Fibroblast of the aortic adventitia (primary cell): ENCODE measurements around the gene AKT3. TPM values are rescaled to one million over a fixed set of nuclear protein-coding genes. Genes with fewer than 3 reads are reported as not detected.

Experiments used
- DNase-seq: peaks from one replicate; pipeline ENCODE4 v3.0.0-alpha.2; 2010; ENCODE audit warnings: low read depth
- H3K4me3 ChIP-seq: 2 replicates; pipeline ENCODE4 v1.5.1; 2011; ENCODE audit warnings: low read depth, mild to moderate bottlenecking, control low read depth, low read length, moderate library complexity
- total RNA-seq: library from RNA; depleted of rRNA; stranded (reverse); fragments of >200 nt; gene quantifications from 2 replicates; pipeline ENCODE4 v1.2.3, GENCODE V29; 2012; ENCODE audit warnings: low replicate concordance
- TF ChIP-seq, protein P1 (sequence below): IDR thresholded peaks from 2 replicates; pipeline ENCODE4 v1.5.1; 2011; ENCODE audit warnings: mild to moderate bottlenecking, low read length, control low read depth, inconsistent platforms; ENCODE audit not compliant: insufficient read depth

AKT3 gene
- total RNA-seq, 1 donor = 36.6 TPM

DNA sequence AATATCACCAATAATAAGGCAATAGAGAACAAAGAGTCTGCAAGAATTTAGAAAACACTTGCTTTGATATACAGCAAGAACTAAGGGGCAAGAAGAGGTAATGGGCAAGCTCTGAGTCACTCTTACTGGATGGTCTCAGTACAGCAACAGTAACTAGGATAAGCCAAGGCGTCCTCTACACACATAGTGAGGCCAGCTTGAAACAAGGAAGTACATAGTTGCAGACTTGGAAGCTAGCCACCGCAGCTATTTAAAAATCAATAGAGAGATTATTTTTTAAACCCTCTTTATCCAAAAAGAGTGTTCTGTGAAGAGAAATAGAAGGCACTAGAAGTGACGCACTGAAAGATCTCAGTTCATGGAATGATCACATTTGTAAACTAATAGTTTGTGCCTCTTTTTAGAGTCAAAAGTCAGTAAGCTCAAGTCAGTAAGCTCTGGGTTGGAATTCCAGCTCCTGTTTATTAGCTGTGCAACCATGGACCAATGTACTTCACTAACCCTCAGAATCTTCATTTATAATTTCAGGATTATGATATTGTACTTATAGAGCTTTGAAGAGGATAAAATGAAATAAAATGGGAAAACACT is 118.6 kb downstream of the AKT3 start:
- no peak overlapping the region for H3K4me3 ChIP-seq
- TF ChIP-seq, protein P1, sequence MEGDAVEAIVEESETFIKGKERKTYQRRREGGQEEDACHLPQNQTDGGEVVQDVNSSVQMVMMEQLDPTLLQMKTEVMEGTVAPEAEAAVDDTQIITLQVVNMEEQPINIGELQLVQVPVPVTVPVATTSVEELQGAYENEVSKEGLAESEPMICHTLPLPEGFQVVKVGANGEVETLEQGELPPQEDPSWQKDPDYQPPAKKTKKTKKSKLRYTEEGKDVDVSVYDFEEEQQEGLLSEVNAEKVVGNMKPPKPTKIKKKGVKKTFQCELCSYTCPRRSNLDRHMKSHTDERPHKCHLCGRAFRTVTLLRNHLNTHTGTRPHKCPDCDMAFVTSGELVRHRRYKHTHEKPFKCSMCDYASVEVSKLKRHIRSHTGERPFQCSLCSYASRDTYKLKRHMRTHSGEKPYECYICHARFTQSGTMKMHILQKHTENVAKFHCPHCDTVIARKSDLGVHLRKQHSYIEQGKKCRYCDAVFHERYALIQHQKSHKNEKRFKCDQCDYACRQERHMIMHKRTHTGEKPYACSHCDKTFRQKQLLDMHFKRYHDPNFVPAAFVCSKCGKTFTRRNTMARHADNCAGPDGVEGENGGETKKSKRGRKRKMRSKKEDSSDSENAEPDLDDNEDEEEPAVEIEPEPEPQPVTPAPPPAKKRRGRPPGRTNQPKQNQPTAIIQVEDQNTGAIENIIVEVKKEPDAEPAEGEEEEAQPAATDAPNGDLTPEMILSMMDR = no peak
- DNase-seq = no peak

DNA sequence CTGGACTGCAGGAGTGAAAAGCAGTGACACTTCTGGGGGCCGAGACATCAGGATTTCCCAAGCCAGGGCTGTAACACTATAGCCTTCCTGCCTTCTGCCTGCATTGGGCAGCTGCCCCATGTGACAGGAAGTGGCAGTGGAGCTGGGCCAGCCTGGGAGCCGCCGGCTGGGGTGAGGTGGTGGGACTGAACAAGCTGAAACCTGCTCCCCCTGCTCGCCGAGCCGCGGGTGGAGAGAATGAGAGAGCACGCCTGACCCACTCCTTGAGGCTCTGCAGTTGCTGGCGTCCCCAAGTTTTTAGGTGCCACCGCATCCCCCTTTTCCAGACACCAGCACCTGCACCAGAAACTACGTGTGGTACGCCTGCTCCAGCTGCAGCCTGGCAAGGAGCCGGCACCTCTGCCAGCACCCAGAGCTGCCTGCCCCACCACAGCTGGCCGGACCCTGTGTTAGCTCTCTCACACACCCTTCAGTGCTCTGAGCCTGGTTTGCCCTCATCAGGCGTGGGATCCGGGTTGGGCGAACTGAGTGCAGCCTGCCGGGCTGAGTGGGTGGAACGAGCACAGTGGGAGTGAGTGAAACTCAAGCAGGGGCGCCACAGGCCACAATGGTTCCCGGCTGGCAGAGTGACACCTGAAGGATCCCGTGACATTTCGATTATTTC is 119.4 kb downstream of the AKT3 start:
- TF ChIP-seq, protein P1 = no peak
- DNase-seq = no peak

DNA sequence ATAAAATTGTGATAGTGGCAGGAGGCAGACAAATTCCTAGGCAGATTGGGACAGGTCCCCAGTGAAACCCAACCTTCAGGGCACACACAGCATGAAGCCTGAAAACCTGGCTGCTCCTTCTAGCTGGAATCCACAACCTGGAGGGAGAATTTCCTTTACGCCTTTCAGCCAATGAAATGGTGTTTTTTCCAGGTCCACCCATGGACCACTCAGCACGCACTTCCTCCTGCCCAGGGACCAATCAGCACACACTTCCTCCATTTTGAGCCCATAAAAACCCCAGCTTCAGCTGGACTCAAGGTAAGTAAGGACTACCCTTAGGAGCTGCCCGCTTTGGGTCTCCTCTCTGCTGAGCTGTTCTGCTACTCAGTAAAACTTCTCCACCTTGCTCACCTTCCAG is 120.1 kb downstream of the AKT3 start:
- TF ChIP-seq, protein P1 = no peak
- DNase-seq = no peak
- H3K4me3 ChIP-seq = no peak overlapping the region

More for the DNA sequence above, 119.4 kb downstream of the AKT3 start:
- no peak overlapping the region for H3K4me3 ChIP-seq

DNA sequence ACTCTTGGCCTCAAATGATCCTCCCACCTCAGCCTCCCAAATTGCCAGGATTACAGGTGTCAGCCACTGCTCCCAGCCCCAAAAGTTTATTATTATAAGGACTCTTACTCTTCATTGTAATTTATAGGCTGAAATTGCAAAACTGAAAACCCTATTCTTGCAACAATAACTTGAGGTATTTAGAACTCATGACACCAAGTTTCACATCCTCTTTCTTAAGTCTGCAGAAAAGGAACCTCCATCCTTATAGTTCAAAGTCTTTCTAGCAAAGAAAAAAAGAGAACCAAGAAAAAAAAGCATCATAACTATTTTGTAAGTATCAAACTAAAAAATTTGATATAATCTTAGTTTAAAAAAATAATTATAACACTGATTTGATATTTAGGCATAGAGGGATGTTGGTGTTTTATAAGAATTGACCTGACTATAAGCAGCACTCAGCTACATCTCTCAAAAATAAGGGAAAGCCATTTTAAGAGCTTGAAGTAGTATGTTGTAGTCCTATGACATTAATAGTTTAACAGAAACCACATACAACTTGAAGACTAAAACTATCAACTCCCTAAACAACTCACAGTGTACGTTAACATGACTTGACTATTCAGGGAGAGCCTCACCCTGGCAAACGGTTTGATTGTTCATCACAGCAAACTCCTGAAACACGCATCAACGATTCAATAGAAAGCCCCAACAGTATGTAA is 122.4 kb downstream of the AKT3 start:
- TF ChIP-seq, protein P1 = no peak
- no peak for DNase-seq
- no peak overlapping the region for H3K4me3 ChIP-seq

DNA sequence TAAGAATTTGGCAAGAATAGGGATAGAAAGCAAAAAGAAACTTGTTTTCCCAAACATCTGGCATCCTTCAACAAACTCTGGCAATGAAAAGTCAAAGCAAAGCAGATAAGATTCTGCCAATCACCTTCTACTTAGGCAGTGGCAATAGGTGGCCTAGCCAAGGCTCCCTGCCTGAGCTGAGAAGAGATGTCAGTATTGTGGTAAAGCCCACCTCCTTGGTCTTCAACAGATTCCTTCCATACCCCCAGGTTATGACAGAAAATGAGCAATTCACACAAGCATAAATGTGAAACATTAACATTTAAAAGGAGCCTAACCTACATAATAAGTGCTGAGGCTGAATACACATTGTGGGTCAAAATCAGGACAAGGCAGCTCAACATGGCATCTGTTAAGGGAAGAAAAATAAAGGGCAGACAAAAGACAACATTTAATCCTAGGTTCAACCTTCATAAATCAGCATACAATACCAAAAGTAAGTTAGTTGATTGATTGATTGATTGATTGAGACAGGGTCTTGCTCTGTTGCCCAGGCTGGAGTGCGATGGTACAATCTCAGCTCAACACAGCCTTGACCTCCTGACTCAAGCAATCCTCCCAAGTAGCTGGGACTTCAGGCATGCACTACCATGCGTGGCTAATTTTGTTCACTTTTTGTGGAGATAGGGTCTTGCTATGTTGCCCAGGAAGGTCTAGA is 123.1 kb downstream of the AKT3 start:
- H3K4me3 ChIP-seq = no peak overlapping the region
- DNase-seq = no peak
- TF ChIP-seq, protein P1 = no peak

DNA sequence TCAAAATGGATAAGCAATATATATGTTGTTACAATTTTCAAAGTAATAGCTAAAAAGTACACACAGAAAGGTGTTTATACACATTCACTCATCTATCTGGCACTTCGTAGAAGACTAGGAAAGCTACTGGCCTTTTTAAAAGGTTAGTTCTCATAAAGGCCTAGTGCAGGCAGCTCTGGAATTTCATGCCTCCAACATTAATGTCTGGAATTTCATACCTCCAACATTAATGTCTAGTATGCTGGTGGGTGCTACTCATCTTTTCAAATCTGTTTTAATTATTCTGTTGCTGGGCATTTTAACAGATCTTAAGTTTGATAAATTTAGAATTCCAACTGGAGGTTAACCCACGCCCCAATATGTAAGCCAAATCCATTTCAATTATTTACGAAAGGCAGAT is 124.2 kb downstream of the AKT3 start:
- no peak for DNase-seq
- no peak overlapping the region for H3K4me3 ChIP-seq
- TF ChIP-seq, protein P1 = no peak
